ENCODE results near the gene LIMS1.
"Not testable (repeated sequence)": the region's sequence is repeated elsewhere in the genome, so short reads cannot be mapped to it uniquely, and the experiment has no call there.

LIMS1 gene

GRCh38 chr2:108533832-108534583 lies at the start of gene LIMS1:
Gene LIMS1 (plus strand): TSS chr2:108534470. CDS start chr2:108534563, 93 bp downstream.
- H3K4me3 ChIP-seq (ENCODE audit: low read depth, low read length), result peak within 1 kb of the TSS; percentile 74
- TF ChIP-seq CTCF (IDR thresholded peaks at IDR 0.05; ENCODE audit: control insufficient read depth, extremely low read depth, insufficient read depth), result 0 out of 2 replicates have a peak, but pooled peaks have one; percentile 21
- DNase-seq (ENCODE audit: low read depth), result no peak

- TF ChIP-seq CTCF (IDR thresholded peaks at IDR 0.05; ENCODE audit: control insufficient read depth, extremely low read depth, insufficient read depth), result no peak
- no peak for DNase-seq (ENCODE audit: low read depth)
- H3K4me3 ChIP-seq (ENCODE audit: low read depth, low read length), result no peak overlapping the region
These were observed 49.0 kb upstream of the LIMS1 start for GRCh38 chr2:108485253-108485652.

GRCh38 chr2:108490506-108491122 lies 43.7 kb upstream of the LIMS1 start:
- DNase-seq (ENCODE audit: low read depth), result no peak
- no peak for TF ChIP-seq CTCF (IDR thresholded peaks at IDR 0.05; ENCODE audit: control insufficient read depth, extremely low read depth, insufficient read depth)
- no peak overlapping the region for H3K4me3 ChIP-seq (ENCODE audit: low read depth, low read length)

GRCh38 chr2:108491848-108492247 lies 42.4 kb upstream of the LIMS1 start:
- DNase-seq (ENCODE audit: low read depth), result no peak
- TF ChIP-seq CTCF (IDR thresholded peaks at IDR 0.05; ENCODE audit: control insufficient read depth, extremely low read depth, insufficient read depth), result no peak
- H3K4me3 ChIP-seq (ENCODE audit: low read depth, low read length), result no peak overlapping the region

- DNase-seq (ENCODE audit: low read depth), result no peak
- TF ChIP-seq CTCF (IDR thresholded peaks at IDR 0.05; ENCODE audit: control insufficient read depth, extremely low read depth, insufficient read depth), result no peak
These were observed 41.9 kb upstream of the LIMS1 start for GRCh38 chr2:108492364-108492763.

GRCh38 chr2:108496167-108496566 lies 38.1 kb upstream of the LIMS1 start:
- not testable (repeated sequence) for DNase-seq (ENCODE audit: low read depth); H3K4me3 ChIP-seq (ENCODE audit: low read depth, low read length)

More at GRCh38 chr2:108492364-108492763, 41.9 kb upstream of the LIMS1 start:
- no peak overlapping the region for H3K4me3 ChIP-seq (ENCODE audit: low read depth, low read length)

- not testable (repeated sequence) for DNase-seq (ENCODE audit: low read depth); H3K4me3 ChIP-seq (ENCODE audit: low read depth, low read length)
These were observed 26.6 kb upstream of the LIMS1 start for GRCh38 chr2:108507620-108508019.

- not testable (repeated sequence) for H3K4me3 ChIP-seq (ENCODE audit: low read depth, low read length); DNase-seq (ENCODE audit: low read depth)
These were observed 21.8 kb upstream of the LIMS1 start for GRCh38 chr2:108512431-108512830.

- H3K4me3 ChIP-seq (ENCODE audit: low read depth, low read length), result not testable (repeated sequence)
These were observed 19.8 kb upstream of the LIMS1 start for GRCh38 chr2:108514478-108514877.

GRCh38 chr2:108524688-108525087 lies 9.6 kb upstream of the LIMS1 start:
- H3K4me3 ChIP-seq (ENCODE audit: low read depth, low read length); DNase-seq (ENCODE audit: low read depth): not testable (repeated sequence)

More at GRCh38 chr2:108514478-108514877, 19.8 kb upstream of the LIMS1 start:
- not testable (repeated sequence) for DNase-seq (ENCODE audit: low read depth)

GRCh38 chr2:108525258-108525657 lies 9.0 kb upstream of the LIMS1 start:
- not testable (repeated sequence) for H3K4me3 ChIP-seq (ENCODE audit: low read depth, low read length); DNase-seq (ENCODE audit: low read depth)
